ENCODE results near the gene JARID2.

The JARID2 gene

DNA sequence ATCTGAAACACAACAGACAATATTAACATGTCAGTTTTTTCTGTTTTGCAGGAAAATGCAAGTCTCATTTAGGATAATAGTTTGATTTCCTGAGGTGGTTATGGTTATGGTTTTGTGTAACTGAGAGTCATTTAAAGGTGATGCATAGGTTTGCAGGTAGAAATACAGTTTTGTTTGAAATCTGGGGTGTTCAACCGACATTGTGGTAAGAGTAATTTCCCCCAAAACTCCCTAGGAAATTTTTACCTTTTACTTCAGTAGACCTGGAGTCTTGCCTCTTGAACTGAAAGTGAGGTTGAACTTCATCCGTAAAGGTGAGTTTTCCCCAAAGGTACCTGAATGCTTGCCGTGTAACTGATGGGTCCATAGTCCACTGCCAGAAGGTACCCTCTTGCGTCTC is 71.4 kb downstream of the JARID2 start:
- DNase-seq: no peak
- Histone ChIP-seq H3K27me3 (replicated peaks in 2 of 5; ENCODE audit: control insufficient read depth in 4 of 5, insufficient read depth in 5 of 5, low read length in 4 of 5) (no peaks in the 10 kb centered on the region), H3K4me1 (ENCODE audit: control extremely low read depth in 1 of 4, control insufficient read depth in 4 of 4, insufficient read depth in 4 of 4, low read length in 3 of 4) (peaks cover 16 to 85% (median 66%) of the 10 kb centered on the region in 4 experiments), H3K27ac (ENCODE audit: insufficient read depth in 1 of 2, low read depth in 1 of 2, low read length in 2 of 2, poor library complexity in 1 of 2, severe bottlenecking in 2 of 2) (no peak overlapping the region), H3K36me3 (ENCODE audit: control insufficient read depth in 4 of 4, insufficient read depth in 4 of 4, low read length in 3 of 4) (peaks cover 0 to 3% (median 0%) of the 10 kb centered on the region in 4 experiments), H3K9me3 (ENCODE audit: control extremely low read depth in 1 of 5, control insufficient read depth in 4 of 5, insufficient read depth in 2 of 5, low read depth in 1 of 5, low read length in 4 of 5) (no peaks in the 10 kb centered on the region), H3K4me3 (ENCODE audit: control insufficient read depth in 1 of 7, extremely low read depth in 1 of 7, insufficient read depth in 4 of 7, low read depth in 2 of 7, low read length in 6 of 7) (no peak overlapping the region)
- POLR2A ChIA-PET: no interaction called here
- WGBS (ENCODE audit: insufficient coverage): 95% methylated on average over 2 of the region's 4 CpGs
- CTCF ChIA-PET: interaction anchor here (0.7 to 1.5 kb wide), 5 partner anchors 10 to 118 kb away, joined by 3 to 4 read pairs (median 4); no protein-coding TSS in a partner anchor

DNA sequence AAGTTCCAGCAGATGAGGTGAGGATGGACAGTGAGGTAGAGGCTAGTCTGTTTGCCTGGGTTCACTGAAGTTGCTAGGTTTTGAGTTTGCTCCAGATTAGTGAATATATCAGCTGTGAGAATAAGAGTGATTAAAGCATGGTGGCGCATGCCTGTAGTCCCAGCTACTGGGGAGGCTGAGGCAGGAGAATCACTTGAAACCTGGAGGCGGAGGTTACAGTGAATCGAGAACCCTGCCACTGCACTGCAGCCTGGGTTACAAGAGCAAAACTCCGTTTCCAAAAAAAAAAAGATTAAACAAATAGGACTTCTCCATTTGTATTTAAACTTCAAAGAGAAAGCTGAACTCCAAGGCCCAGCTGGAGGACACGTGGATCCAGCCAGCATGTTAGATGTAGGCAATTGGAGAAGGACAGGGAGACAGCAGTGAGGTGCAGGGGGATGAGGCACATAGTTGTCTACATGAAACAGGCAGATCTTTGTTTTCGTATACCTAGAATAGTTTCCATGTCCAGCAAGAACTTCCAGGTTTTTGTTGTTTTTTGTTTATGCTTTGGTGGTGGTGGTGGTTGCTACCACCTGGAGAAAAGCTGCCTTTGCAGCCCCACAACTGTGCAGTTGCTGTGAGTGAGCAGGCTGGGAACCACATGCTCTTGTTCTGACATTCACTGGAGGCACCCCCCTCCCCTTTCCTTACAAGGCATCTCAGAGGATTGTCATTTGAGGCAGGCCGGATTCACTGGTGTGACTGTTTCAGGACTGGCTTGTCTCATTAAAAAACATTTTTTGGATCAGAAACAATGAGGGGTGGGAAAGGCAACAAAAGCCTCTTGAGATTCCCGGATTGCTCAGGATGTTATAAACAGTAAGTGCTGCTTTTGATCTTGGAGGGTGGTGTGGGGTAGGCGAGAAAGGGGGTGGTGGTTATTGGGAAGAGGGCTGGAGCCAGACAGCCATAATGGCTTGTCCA is 72.3 kb downstream of the JARID2 start:
- no peak overlapping the region for H3K27ac ChIP-seq (ENCODE audit: insufficient read depth in 1 of 2, low read depth in 1 of 2, low read length in 2 of 2, poor library complexity in 1 of 2, severe bottlenecking in 2 of 2)
- H3K36me3 ChIP-seq (ENCODE audit: control insufficient read depth in 4 of 4, insufficient read depth in 4 of 4, low read length in 3 of 4): no peaks in the 10 kb centered on the region
- ChIA-PET CTCF (interaction anchor here (0.6 to 1.6 kb wide), 8 partner anchors 12 to 696 kb away, joined by 3 to 5 read pairs (median 3); no protein-coding TSS in a partner anchor), POLR2A (interaction anchor here (0.6 to 0.7 kb wide), 3 partner anchors 22 to 93 kb away, joined by 3 to 5 read pairs (median 3); no protein-coding TSS in a partner anchor)
- H3K4me1 ChIP-seq (ENCODE audit: control extremely low read depth in 1 of 4, control insufficient read depth in 4 of 4, insufficient read depth in 4 of 4, low read length in 3 of 4): peaks cover 11 to 85% (median 64%) of the 10 kb centered on the region in 4 experiments
- no peaks in the 10 kb centered on the region for H3K27me3 ChIP-seq (replicated peaks in 2 of 5; ENCODE audit: control insufficient read depth in 4 of 5, insufficient read depth in 5 of 5, low read length in 4 of 5)
- H3K4me3 ChIP-seq (ENCODE audit: control insufficient read depth in 1 of 7, extremely low read depth in 1 of 7, insufficient read depth in 4 of 7, low read depth in 2 of 7, low read length in 6 of 7): no peak overlapping the region
- no peaks in the 10 kb centered on the region for H3K9me3 ChIP-seq (ENCODE audit: control extremely low read depth in 1 of 5, control insufficient read depth in 4 of 5, insufficient read depth in 2 of 5, low read depth in 1 of 5, low read length in 4 of 5)
- DNase-seq: peak in 2 of 3 donors; percentile 63 to 73
- 82% methylated on average over 7 of the region's 9 CpGs for WGBS (ENCODE audit: insufficient coverage)

DNA sequence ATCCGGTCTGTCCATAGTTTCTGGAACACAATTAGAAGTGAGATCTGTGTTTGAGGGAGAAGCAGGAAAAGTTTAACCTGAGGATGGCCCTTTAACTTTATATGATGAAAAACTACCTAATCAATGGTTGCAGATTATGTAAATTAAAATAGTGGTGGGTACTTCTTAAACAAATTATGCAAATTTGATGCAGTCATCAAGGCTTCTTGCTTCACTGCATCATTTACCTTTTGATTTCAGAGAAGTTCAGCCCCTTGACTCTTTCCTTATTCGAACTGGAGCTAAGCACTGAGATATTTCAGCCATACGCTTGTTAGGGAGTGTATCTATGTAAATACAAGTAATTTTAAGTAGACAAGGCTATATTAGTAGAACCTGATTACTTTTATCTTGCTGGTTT is 73.8 kb downstream of the JARID2 start:
- DNase-seq: no peak
- ChIA-PET CTCF (interaction anchor here (1.1 to 1.6 kb wide), 3 partner anchors 13 to 71 kb away, joined by 3 to 4 read pairs (median 3); no protein-coding TSS in a partner anchor), POLR2A (interaction anchor here (1.2 kb wide), 1 partner anchor 32 kb away, joined by 3 read pairs; no protein-coding TSS in a partner anchor)
- no peaks in the 10 kb centered on the region for H3K9me3 ChIP-seq (ENCODE audit: control extremely low read depth in 1 of 5, control insufficient read depth in 4 of 5, insufficient read depth in 2 of 5, low read depth in 1 of 5, low read length in 4 of 5)
- peaks cover 10 to 77% (median 57%) of the 10 kb centered on the region in 4 experiments for H3K4me1 ChIP-seq (ENCODE audit: control extremely low read depth in 1 of 4, control insufficient read depth in 4 of 4, insufficient read depth in 4 of 4, low read length in 3 of 4)
- H3K27ac ChIP-seq (ENCODE audit: insufficient read depth in 1 of 2, low read depth in 1 of 2, low read length in 2 of 2, poor library complexity in 1 of 2, severe bottlenecking in 2 of 2): peak overlapping the region in 1 of 2 experiments; percentile 10
- no peak overlapping the region for H3K4me3 ChIP-seq (ENCODE audit: control insufficient read depth in 1 of 7, extremely low read depth in 1 of 7, insufficient read depth in 4 of 7, low read depth in 2 of 7, low read length in 6 of 7)
- WGBS (ENCODE audit: insufficient coverage): no CpG with 5 or more reads among the region's 3 CpGs
- no peaks in the 10 kb centered on the region for H3K27me3 ChIP-seq (replicated peaks in 2 of 5; ENCODE audit: control insufficient read depth in 4 of 5, insufficient read depth in 5 of 5, low read length in 4 of 5)
- no peaks in the 10 kb centered on the region for H3K36me3 ChIP-seq (ENCODE audit: control insufficient read depth in 4 of 4, insufficient read depth in 4 of 4, low read length in 3 of 4)

DNA sequence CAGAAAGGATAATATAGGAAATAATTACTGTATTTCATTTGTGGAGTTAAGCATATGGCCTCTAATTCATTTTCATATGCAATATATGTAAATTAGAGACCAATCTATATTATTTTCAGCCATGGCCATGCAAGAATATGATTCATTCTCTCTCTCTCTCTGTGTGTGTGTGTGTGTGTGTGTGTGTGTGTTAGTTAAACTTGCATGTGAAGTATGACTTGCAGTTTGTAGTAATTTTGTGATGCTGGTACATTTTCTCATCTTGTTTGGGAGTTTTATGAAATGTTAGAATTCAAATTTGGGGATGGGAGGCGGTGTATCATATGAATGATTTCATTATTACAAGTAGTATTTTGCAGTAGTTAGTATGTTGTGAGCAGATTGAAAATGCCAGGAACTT is 74.8 kb downstream of the JARID2 start:
- Histone ChIP-seq H3K27ac (ENCODE audit: insufficient read depth in 1 of 2, low read depth in 1 of 2, low read length in 2 of 2, poor library complexity in 1 of 2, severe bottlenecking in 2 of 2) (no peak overlapping the region), H3K27me3 (replicated peaks in 2 of 5; ENCODE audit: control insufficient read depth in 4 of 5, insufficient read depth in 5 of 5, low read length in 4 of 5) (no peaks in the 10 kb centered on the region), H3K4me3 (ENCODE audit: control insufficient read depth in 1 of 7, extremely low read depth in 1 of 7, insufficient read depth in 4 of 7, low read depth in 2 of 7, low read length in 6 of 7) (no peak overlapping the region), H3K9me3 (ENCODE audit: control extremely low read depth in 1 of 5, control insufficient read depth in 4 of 5, insufficient read depth in 2 of 5, low read depth in 1 of 5, low read length in 4 of 5) (no peaks in the 10 kb centered on the region), H3K4me1 (ENCODE audit: control extremely low read depth in 1 of 4, control insufficient read depth in 4 of 4, insufficient read depth in 4 of 4, low read length in 3 of 4) (peaks cover 18 to 80% (median 62%) of the 10 kb centered on the region in 4 experiments), H3K36me3 (ENCODE audit: control insufficient read depth in 4 of 4, insufficient read depth in 4 of 4, low read length in 3 of 4) (no peaks in the 10 kb centered on the region)
- CTCF ChIA-PET: interaction anchor here (0.7 to 2.0 kb wide), 3 partner anchors 10 to 69 kb away, joined by 3 to 5 read pairs (median 3); no protein-coding TSS in a partner anchor
- DNase-seq: peak in 2 of 3 donors; percentile 56 to 73
- WGBS (ENCODE audit: insufficient coverage): 100% methylated on average over 1 of the region's 1 CpG
- POLR2A ChIA-PET: interaction anchor here (0.6 to 1.2 kb wide), 2 partner anchors 33 to 133 kb away, joined by 3 to 6 read pairs; no protein-coding TSS in a partner anchor

DNA sequence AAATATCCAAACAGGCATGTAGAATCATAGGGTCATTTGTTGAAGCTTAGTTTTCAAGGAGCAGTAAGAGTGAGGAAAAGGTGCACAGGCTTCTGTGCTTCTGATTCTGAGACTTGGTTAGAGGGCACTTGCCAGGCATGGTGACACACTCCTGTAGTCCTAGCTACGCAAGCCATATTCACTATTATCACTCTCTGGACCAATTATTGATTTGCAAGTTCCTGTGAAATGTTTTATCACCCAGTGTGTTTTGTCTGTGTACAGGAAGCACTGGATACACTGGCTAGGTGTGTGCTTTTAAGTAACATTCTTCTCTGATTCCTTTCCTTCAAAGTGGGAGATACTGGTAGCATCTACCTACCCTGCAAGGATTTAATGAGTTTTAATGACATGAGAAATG is 76.3 kb downstream of the JARID2 start:
- Histone ChIP-seq H3K9me3 (ENCODE audit: control extremely low read depth in 1 of 5, control insufficient read depth in 4 of 5, insufficient read depth in 2 of 5, low read depth in 1 of 5, low read length in 4 of 5) (no peaks in the 10 kb centered on the region), H3K4me1 (ENCODE audit: control extremely low read depth in 1 of 4, control insufficient read depth in 4 of 4, insufficient read depth in 4 of 4, low read length in 3 of 4) (peaks cover 17 to 90% (median 66%) of the 10 kb centered on the region in 4 experiments), H3K36me3 (ENCODE audit: control insufficient read depth in 4 of 4, insufficient read depth in 4 of 4, low read length in 3 of 4) (no peaks in the 10 kb centered on the region), H3K27ac (ENCODE audit: insufficient read depth in 1 of 2, low read depth in 1 of 2, low read length in 2 of 2, poor library complexity in 1 of 2, severe bottlenecking in 2 of 2) (no peak overlapping the region), H3K27me3 (replicated peaks in 2 of 5; ENCODE audit: control insufficient read depth in 4 of 5, insufficient read depth in 5 of 5, low read length in 4 of 5) (no peaks in the 10 kb centered on the region), H3K4me3 (ENCODE audit: control insufficient read depth in 1 of 7, extremely low read depth in 1 of 7, insufficient read depth in 4 of 7, low read depth in 2 of 7, low read length in 6 of 7) (no peak overlapping the region)
- ChIA-PET POLR2A (interaction anchor here (0.6 kb wide), 1 partner anchor 9 kb away, joined by 3 read pairs; no protein-coding TSS in a partner anchor), CTCF (interaction anchor here (0.8 to 2.4 kb wide), 6 partner anchors 10 to 68 kb away, joined by 3 to 6 read pairs (median 3); no protein-coding TSS in a partner anchor)
- no peak for DNase-seq
- no CpG with 5 or more reads among the region's 1 CpG for WGBS (ENCODE audit: insufficient coverage)

DNA sequence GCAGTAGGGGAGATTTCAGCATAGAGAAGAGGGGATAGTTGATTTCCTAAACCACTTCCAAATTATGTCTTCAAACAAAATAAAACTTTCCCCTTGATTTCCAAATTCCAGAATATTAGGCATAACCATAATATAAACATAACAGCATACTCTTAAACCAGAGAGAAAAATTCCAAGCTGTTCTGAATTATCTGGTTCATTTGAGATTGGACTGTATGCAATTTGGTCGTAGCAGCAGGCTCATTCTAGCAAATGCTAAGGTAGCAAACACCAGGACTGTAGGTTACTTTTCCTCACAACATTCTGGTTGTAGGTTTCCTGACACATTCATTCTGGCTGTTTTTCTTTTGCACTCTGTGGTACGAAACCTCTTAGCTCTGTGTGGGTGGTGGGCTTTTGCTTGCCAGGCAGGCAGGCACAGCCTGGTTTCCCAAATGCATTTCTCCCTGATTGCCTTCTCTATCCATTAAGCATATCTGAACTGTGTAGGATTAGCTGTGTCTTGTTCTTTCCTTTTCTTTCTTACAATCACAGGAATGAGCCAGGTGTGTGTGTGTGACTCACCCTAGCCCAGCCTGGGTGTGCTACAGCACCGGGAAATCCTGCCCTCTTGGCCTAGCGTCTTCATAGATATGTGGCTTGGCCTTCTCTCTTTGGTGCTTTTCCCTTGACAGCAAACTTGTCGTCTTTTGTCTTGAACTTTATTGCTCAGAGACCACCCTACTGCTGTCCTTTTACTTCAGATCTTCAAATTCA is 77.1 kb downstream of the JARID2 start:
- Histone ChIP-seq H3K9me3 (ENCODE audit: control extremely low read depth in 1 of 5, control insufficient read depth in 4 of 5, insufficient read depth in 2 of 5, low read depth in 1 of 5, low read length in 4 of 5) (no peaks in the 10 kb centered on the region), H3K4me3 (ENCODE audit: control insufficient read depth in 1 of 7, extremely low read depth in 1 of 7, insufficient read depth in 4 of 7, low read depth in 2 of 7, low read length in 6 of 7) (no peak overlapping the region), H3K27ac (ENCODE audit: insufficient read depth in 1 of 2, low read depth in 1 of 2, low read length in 2 of 2, poor library complexity in 1 of 2, severe bottlenecking in 2 of 2) (peak overlapping the region in 1 of 2 experiments; percentile 36), H3K36me3 (ENCODE audit: control insufficient read depth in 4 of 4, insufficient read depth in 4 of 4, low read length in 3 of 4) (no peaks in the 10 kb centered on the region), H3K27me3 (replicated peaks in 2 of 5; ENCODE audit: control insufficient read depth in 4 of 5, insufficient read depth in 5 of 5, low read length in 4 of 5) (no peaks in the 10 kb centered on the region), H3K4me1 (ENCODE audit: control extremely low read depth in 1 of 4, control insufficient read depth in 4 of 4, insufficient read depth in 4 of 4, low read length in 3 of 4) (peaks cover 17 to 90% (median 66%) of the 10 kb centered on the region in 4 experiments)
- no peak for DNase-seq
- POLR2A ChIA-PET: no interaction called here
- CTCF ChIA-PET: interaction anchor here (2.0 to 2.4 kb wide), 2 partner anchors 30 to 67 kb away, joined by 4 to 6 read pairs; no protein-coding TSS in a partner anchor
- WGBS (ENCODE audit: insufficient coverage): 88% methylated on average over 2 of the region's 5 CpGs

Measured in common myeloid progenitor, CD34-positive (primary cell).